ENCODE results near the gene ZNF710. TPM values are rescaled to one million over a fixed set of nuclear protein-coding genes. Genes with fewer than 3 reads are reported as not detected.

Gene ZNF710
- total and polyA plus RNA-seq, 9 of the 15 experiments (the other 6 are each of a cell fraction or from before 2014, with no cell fraction given) = 0.56 to 14.2 (median 5.2) TPM

DNA sequence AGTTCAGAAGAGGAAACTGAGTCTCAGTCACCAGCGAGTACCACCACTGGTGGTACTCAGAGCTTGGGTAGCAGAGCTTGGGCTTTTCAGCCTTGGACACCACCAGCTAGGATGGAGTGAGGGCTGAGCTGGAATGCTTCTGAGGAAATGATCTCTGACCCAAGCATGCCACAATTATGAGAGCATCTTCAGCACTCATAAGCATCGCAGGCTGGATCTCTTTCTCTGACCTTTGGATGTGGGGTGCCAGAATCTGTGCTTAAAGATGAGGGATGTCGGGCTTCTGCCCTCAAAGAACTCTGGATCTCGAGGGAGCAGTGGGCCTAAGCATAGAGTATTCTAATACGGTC lies 36.4 kb downstream of the ZNF710 start (continued):
- TF ChIP-seq KAT8 (IDR thresholded peaks at IDR 0.05; ENCODE audit: low read depth) (no peak), FOXJ3 (CRISPR knock-in tag; IDR thresholded peaks at IDR 0.05) (no peak), TCF3 (CRISPR knock-in tag; IDR thresholded peaks at IDR 0.05) (no peak)
- TF ChIP-seq, protein P1, sequence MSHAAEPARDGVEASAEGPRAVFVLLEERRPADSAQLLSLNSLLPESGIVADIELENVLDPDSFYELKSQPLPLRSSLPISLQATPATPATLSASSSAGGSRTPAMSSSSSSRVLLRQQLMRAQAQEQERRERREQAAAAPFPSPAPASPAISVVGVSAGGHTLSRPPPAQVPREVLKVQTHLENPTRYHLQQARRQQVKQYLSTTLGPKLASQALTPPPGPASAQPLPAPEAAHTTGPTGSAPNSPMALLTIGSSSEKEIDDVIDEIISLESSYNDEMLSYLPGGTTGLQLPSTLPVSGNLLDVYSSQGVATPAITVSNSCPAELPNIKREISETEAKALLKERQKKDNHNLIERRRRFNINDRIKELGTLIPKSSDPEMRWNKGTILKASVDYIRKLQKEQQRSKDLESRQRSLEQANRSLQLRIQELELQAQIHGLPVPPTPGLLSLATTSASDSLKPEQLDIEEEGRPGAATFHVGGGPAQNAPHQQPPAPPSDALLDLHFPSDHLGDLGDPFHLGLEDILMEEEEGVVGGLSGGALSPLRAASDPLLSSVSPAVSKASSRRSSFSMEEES (CRISPR knock-in tag; IDR thresholded peaks at IDR 0.05) = no peak

DNA sequence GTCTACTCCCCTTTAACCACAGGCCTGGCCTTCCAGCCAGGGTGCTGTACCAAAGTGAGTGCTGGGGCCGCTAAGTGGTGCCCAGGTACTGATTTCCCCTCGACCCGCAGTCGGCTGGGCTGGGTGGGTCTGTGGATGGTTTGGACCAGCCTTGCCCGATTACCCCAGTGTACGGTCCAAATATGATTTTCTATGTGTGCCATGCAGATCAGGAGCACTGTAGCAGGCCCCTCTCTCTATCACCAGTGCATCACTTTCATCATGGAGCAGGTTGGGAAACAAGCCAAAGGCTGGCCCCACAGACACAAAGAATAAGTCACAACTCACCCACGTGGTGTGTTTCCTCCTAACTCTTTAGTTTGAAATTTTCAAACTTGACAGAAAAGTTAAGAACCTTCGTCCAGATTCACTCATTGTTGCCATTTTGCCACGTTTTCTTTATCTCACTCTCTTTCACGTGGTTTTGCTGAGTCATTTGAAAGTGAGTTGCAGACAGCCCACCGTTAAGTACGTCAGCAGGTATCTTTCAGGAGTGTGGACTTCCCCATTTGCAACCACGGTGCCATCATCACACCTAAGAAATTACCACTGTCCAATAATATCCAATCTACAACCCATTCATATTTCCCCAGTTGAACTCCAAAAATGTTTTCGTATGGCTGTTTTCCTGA lies 37.0 kb downstream of the ZNF710 start:
- 36% methylated on average over 14 of the region's 14 CpGs for WGBS (ENCODE audit: insufficient coverage, low coverage, missing lambda C conversion rate)
- ATAC-seq (peak; percentile 56), DNase-seq (ENCODE audit: extremely low read depth in 1 of 4, low spot score in 3 of 4) (peak in 3 of 4 experiments; percentile 38 to 68 (median 51)), FAIRE-seq (peak; percentile 87)
- Histone ChIP-seq H3K4me1 (replicated peaks in 1 of 2; ENCODE audit: control insufficient read depth in 2 of 2, insufficient read depth in 2 of 2, low read length in 2 of 2) (peaks cover 45 to 60% of the 10 kb centered on the region in 2 experiments), H3K9me3 (replicated peaks; ENCODE audit: control insufficient read depth, insufficient read depth, low read depth, low read length) (no peaks in the 10 kb centered on the region), H3K9me1 (ENCODE audit: control insufficient read depth, insufficient read depth, low read length) (no peaks in the 10 kb centered on the region), H3K4me2 (ENCODE audit: insufficient read depth, low read length) (peak overlapping the region; percentile 40; the same call in 1 of the 2 replicates), H3K4me3 (no peak overlapping the region), H3K27me3 (ENCODE audit: control insufficient read depth in 2 of 2, insufficient read depth in 2 of 2, low read length in 2 of 2) (no peaks in the 10 kb centered on the region), H3K79me2 (ENCODE audit: control insufficient read depth, insufficient read depth, low read length) (no peaks in the 10 kb centered on the region; the same call in 2 of the 3 replicates), H4K20me1 (replicated peaks; ENCODE audit: control insufficient read depth, insufficient read depth, low read length) (no peaks in the 10 kb centered on the region), H3K9ac (ENCODE audit: insufficient read depth in 1 of 2, low read depth in 2 of 2, low read length in 2 of 2) (peak overlapping the region in 1 of 2 experiments; percentile 62; a peak in 1 of 4 replicates), H3K27ac (ENCODE audit: extremely low read depth, low read depth, low read length) (peak overlapping the region; percentile 55; the same call in 2 of the 3 replicates), H3K36me3 (ENCODE audit: control insufficient read depth, insufficient read depth, low read length) (no peaks in the 10 kb centered on the region), H2AFZ (ENCODE audit: low read depth, low read length) (peak overlapping the region; percentile 52)
- intact Hi-C loops (cut with micrococcal nuclease) = no loop called here
- in situ Hi-C loops (cut with MboI) = no loop called here
- POLR2A ChIA-PET = interaction anchor here (1.4 kb wide), 1 partner anchor 11 kb away, joined by 7 read pairs; no protein-coding TSS in a partner anchor
- BruUV-seq (replicated peaks) = no TSS peak
- CTCF ChIA-PET (ENCODE audit: low intra/inter-chr PET ratio) = no interaction called here
- TF ChIP-seq, protein P2, sequence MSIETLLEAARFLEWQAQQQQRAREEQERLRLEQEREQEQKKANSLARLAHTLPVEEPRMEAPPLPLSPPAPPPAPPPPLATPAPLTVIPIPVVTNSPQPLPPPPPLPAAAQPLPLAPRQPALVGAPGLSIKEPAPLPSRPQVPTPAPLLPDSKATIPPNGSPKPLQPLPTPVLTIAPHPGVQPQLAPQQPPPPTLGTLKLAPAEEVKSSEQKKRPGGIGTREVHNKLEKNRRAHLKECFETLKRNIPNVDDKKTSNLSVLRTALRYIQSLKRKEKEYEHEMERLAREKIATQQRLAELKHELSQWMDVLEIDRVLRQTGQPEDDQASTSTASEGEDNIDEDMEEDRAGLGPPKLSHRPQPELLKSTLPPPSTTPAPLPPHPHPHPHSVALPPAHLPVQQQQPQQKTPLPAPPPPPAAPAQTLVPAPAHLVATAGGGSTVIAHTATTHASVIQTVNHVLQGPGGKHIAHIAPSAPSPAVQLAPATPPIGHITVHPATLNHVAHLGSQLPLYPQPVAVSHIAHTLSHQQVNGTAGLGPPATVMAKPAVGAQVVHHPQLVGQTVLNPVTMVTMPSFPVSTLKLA (conservative IDR thresholded peaks at IDR 0.05) = peak; percentile 61 to 67
- TF ChIP-seq GTF2E2 (tag; IDR thresholded peaks at IDR 0.05) (no peak), NBN (IDR thresholded peaks at IDR 0.05; ENCODE audit: low read depth) (peak; percentile 43; the same call in 1 of the 2 replicates), ZSCAN32 (CRISPR knock-in tag; IDR thresholded peaks at IDR 0.05) (no peak), ZNF778 (CRISPR knock-in tag; IDR thresholded peaks at IDR 0.05) (no peak), MCM3 (IDR thresholded peaks at IDR 0.05) (no peak), SMARCC2 (IDR thresholded peaks at IDR 0.05; ENCODE audit: low read depth) (peak; percentile 72), TRIM24 (IDR thresholded peaks at IDR 0.05) (peak; percentile 27 to 44; a peak in 1 of 4 replicates), ZNF175 (CRISPR knock-in tag; IDR thresholded peaks at IDR 0.05; ENCODE audit: low read depth) (0 out of 2 replicates have a peak, but pooled peaks have one; percentile 71), ZFPM2 (CRISPR knock-in tag; IDR thresholded peaks at IDR 0.05) (no peak)
- TF ChIP-seq, protein P3, sequence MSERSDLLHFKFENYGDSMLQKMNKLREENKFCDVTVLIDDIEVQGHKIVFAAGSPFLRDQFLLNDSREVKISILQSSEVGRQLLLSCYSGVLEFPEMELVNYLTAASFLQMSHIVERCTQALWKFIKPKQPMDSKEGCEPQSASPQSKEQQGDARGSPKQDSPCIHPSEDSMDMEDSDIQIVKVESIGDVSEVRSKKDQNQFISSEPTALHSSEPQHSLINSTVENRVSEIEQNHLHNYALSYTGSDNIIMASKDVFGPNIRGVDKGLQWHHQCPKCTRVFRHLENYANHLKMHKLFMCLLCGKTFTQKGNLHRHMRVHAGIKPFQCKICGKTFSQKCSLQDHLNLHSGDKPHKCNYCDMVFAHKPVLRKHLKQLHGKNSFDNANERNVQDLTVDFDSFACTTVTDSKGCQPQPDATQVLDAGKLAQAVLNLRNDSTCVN (CRISPR knock-in tag; IDR thresholded peaks at IDR 0.05) = no peak
- TF ChIP-seq, protein P4, sequence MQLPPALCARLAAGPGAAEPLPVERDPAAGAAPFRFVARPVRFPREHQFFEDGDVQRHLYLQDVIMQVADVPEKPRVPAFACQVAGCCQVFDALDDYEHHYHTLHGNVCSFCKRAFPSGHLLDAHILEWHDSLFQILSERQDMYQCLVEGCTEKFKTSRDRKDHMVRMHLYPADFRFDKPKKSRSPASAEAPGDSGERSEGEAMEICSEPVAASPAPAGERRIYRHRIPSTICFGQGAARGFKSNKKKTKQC (CRISPR knock-in tag; IDR thresholded peaks at IDR 0.05) = no peak

Measured in K562 (cell line).